HepG2 (cell line): ENCODE measurements around the gene TOMM20. TPM values are rescaled to one million over a fixed set of nuclear protein-coding genes. Genes with fewer than 3 reads are reported as not detected.

Source experiments
- ATAC-seq: fragments of 200-7000 bp; cut with Tn5 transposase; 3 replicates; pipeline ENCODE4 v1.9.1; 2020; ENCODE audit warnings: mild to moderate bottlenecking, moderate library complexity
- BruUV-seq: library from RNA; stranded (reverse); fragments of 400-500 nt; replicated peaks from 2 replicates; lab custom pipeline; 2021; lab: Mats Ljungman, UMichigan
- CTCF ChIA-PET: fragments of 300-600 bp; formaldehyde crosslinking; extraction: SDS; loops from one replicate; lab custom pipeline; 2021; ENCODE audit warnings: low total read pairs, inconsistent platforms, low intra/inter-chr PET ratio; lab: Yijun Ruan, JAX
- POLR2A ChIA-PET: fragments of 350-600 bp; sonication (Branson Sonifier 250); formaldehyde crosslinking; loops from one replicate; lab custom pipeline; 2020; ENCODE audit warnings: antibody characterized with exemption, inconsistent platforms; lab: Yijun Ruan, JAX
- DNase-seq: peaks from one replicate; pipeline ENCODE4 v3.0.0-alpha.2; 2015; ENCODE audit warnings: low spot score
- FAIRE-seq: peaks from 3 replicates; lab custom pipeline; 2011; peaks lifted over from hg19 to GRCh38; lab: Jason Lieb, UNC
- H2AFZ ChIP-seq: one replicate; pipeline ENCODE4 v1.6.1; 2011; ENCODE audit warnings: low read length, inconsistent platforms
- H3K27ac ChIP-seq: fragments of 300-600 bp; 3 replicates; pipeline ENCODE4 v1.8.0; 2011; ENCODE audit warnings: mixed run types, mild to moderate bottlenecking, mixed read lengths, low read length, inconsistent platforms; ENCODE audit not compliant: insufficient read depth; ENCODE audit errors: extremely low read length
- H3K27me3 ChIP-seq, 2 experiments: fragments of 200-600 bp in 1 of 2; 2 replicates in 1 of 2; 3 replicates in 1 of 2; pipeline versions ENCODE4 v1.6.0 to v1.8.0; 2011; ENCODE audit warnings: low read length in 2 of 2, mild to moderate bottlenecking in 2 of 2, moderate library complexity in 2 of 2, inconsistent platforms in 1 of 2; ENCODE audit not compliant: insufficient read depth in 2 of 2, control insufficient read depth in 1 of 2
- H3K36me3 ChIP-seq, 2 experiments: fragments of 200-600 bp in 1 of 2; replicated peaks in 1 of 2; 2 replicates in 1 of 2; 3 replicates in 1 of 2; pipeline versions ENCODE4 v1.5.1 to v1.8.0; 2011; ENCODE audit warnings: low read length in 2 of 2, inconsistent platforms in 1 of 2; ENCODE audit not compliant: insufficient read depth in 2 of 2, control insufficient read depth in 1 of 2
- H3K4me1 ChIP-seq: 2 replicates; pipeline ENCODE4 v1.5.1; 2012; ENCODE audit warnings: low read length, inconsistent platforms; ENCODE audit not compliant: insufficient read depth
- H3K4me2 ChIP-seq: 2 replicates; pipeline ENCODE4 v1.6.0; 2011; ENCODE audit warnings: low read depth, low read length, inconsistent platforms
- H3K4me3 ChIP-seq, 3 experiments: fragments of 200-600 bp in 1 of 3; sonication (generic), shearing (Covaris generic) in 1 of 3; replicated peaks in 1 of 3; 2 replicates each; pipeline ENCODE4 v1.5.1; 2011 to 2016; ENCODE audit warnings: low read length in 3 of 3, inconsistent platforms in 2 of 3, low read depth in 2 of 3, mild to moderate bottlenecking in 2 of 3, control low read depth in 1 of 3, mixed read lengths in 1 of 3; ENCODE audit not compliant: insufficient read depth in 1 of 3
- H3K79me2 ChIP-seq: one replicate; pipeline ENCODE4 v1.6.1; 2011; ENCODE audit warnings: low read length, inconsistent platforms; ENCODE audit not compliant: insufficient read depth
- H3K9ac ChIP-seq: 2 replicates; pipeline ENCODE4 v1.6.0; 2011; ENCODE audit warnings: mild to moderate bottlenecking, low read depth, low read length, inconsistent platforms; ENCODE audit not compliant: insufficient read depth
- H3K9me3 ChIP-seq: 2 replicates; pipeline ENCODE4 v1.5.1; 2012; ENCODE audit warnings: mild to moderate bottlenecking, low read length
- H4K20me1 ChIP-seq: 2 replicates; pipeline ENCODE4 v1.6.0; 2011; ENCODE audit warnings: inconsistent platforms, mild to moderate bottlenecking, low read length, moderate library complexity; ENCODE audit not compliant: insufficient read depth
- ERF ChIP-seq: IDR thresholded peaks from 2 replicates; pipeline ENCODE4 v1.6.1; 2018; ENCODE audit warnings: missing biosample characterization, missing genetic modification reagents
- PCBP2 ChIP-seq: fragments of 200-400 bp; formaldehyde crosslinking; optimal IDR thresholded peaks from 2 replicates; pipeline ENCODE3; 2018; ENCODE audit warnings: low read length, low read depth; ENCODE audit not compliant: poor library complexity, severe bottlenecking
- RFX5 ChIP-seq: IDR thresholded peaks from 2 replicates; pipeline ENCODE4 v1.6.1; 2011; ENCODE audit warnings: low read depth, low read length, improper control_type of control experiment
- SYNCRIP ChIP-seq: fragments of 200-400 bp; formaldehyde crosslinking; IDR thresholded peaks from 2 replicates; pipeline ENCODE4 v1.6.1; 2018; ENCODE audit warnings: mild to moderate bottlenecking, low read depth, low read length; ENCODE audit not compliant: insufficient read depth
- U2AF2 ChIP-seq: fragments of 200-400 bp; formaldehyde crosslinking; IDR thresholded peaks from 2 replicates; pipeline ENCODE4 v1.6.1; 2017; ENCODE audit warnings: low read depth, mild to moderate bottlenecking, low read length
- ZMYM4 ChIP-seq: sonication (generic); formaldehyde crosslinking; IDR thresholded peaks from 2 replicates; pipeline ENCODE4 v1.8.1; 2023; ENCODE audit warnings: mild to moderate bottlenecking, missing genetic modification reagents
- ZNF350 ChIP-seq: sonication (generic); formaldehyde crosslinking; IDR thresholded peaks from 2 replicates; pipeline ENCODE4 v1.4.0; 2020; ENCODE audit warnings: mild to moderate bottlenecking, low read depth, missing genetic modification reagents, borderline replicate concordance
- ZNF543 ChIP-seq: sonication (generic); formaldehyde crosslinking; IDR thresholded peaks from 2 replicates; pipeline ENCODE4 v1.4.0; 2020; ENCODE audit warnings: mild to moderate bottlenecking, missing genetic modification reagents
- ZNF615 ChIP-seq: sonication (generic); formaldehyde crosslinking; IDR thresholded peaks from 2 replicates; pipeline ENCODE4 v1.5.0; 2020; ENCODE audit warnings: mild to moderate bottlenecking, missing genetic modification reagents, borderline replicate concordance
- ZNF639 ChIP-seq: conservative IDR thresholded peaks from 2 replicates; pipeline ENCODE4 v1.6.1; 2018; ENCODE audit warnings: missing genetic modification reagents
- ZNF644 ChIP-seq: IDR thresholded peaks from 2 replicates; pipeline ENCODE4 v1.6.1; 2016; ENCODE audit warnings: low read depth
- WGBS: methylation state at CpG from one replicate; pipeline ENCODE4 v1.1.6; 2017; ENCODE audit warnings: low lambda C conversion rate; 5-methylcytosine and 5-hydroxymethylcytosine counted together
- in situ Hi-C: cut with HindIII; loops from 2 replicates; pipeline ENCODE4 v1.10.0; 2017; ENCODE audit warnings: low pct_unique_long_range_greater_than_20kb; ENCODE audit not compliant: extremely low pct_ligation_motif_present
- intact Hi-C: fragments of 100-400 bp; cut with micrococcal nuclease; formaldehyde crosslinking; loops from one replicate; pipeline ENCODE4 v1.10.0; 2022; ENCODE audit not compliant: unreplicated experiment
- polyA plus RNA-seq, 8 experiments: library from polyadenylated mRNA; depleted of rRNA in 3 of 8; stranded (reverse) in 7 of 8; unstranded in 1 of 8; fragments of >200 nt; fragmentation: Illumina TruSeq in 4 of 8; extraction: Trizol in 4 of 8; gene quantifications; 2 replicates each; pipeline versions ENCODE4 v1.2.1 to v1.2.3, GENCODE V29; 2011 to 2016; ENCODE audit warnings: low read depth in 4 of 8, missing spikeins in 1 of 8, mixed read lengths in 1 of 8; ENCODE audit not compliant: insufficient read depth in 1 of 8
- total RNA-seq, 5 experiments: library from RNA; depleted of rRNA; stranded (reverse); fragments of >200 nt; fragmentation: Illumina TruSeq; extraction: Trizol; gene quantifications; 2 replicates each; pipeline ENCODE4 v1.2.3, GENCODE V29; 2016; ENCODE audit warnings: low read depth in 1 of 5
- TF ChIP-seq, protein P1 (sequence below): sonication (generic); formaldehyde crosslinking; IDR thresholded peaks from 2 replicates; pipeline ENCODE4 v1.4.0; 2020; ENCODE audit warnings: missing genetic modification reagents, borderline replicate concordance
- TF ChIP-seq, protein P2 (sequence below): IDR thresholded peaks from 2 replicates; pipeline ENCODE4 v1.6.1; 2016; ENCODE audit warnings: low read depth

TOMM20 gene
- total and polyA plus RNA-seq, 2 of the 13 experiments (the other 11 are each of a cell fraction or from before 2014, with no cell fraction given), result 153 to 376 TPM

DNA sequence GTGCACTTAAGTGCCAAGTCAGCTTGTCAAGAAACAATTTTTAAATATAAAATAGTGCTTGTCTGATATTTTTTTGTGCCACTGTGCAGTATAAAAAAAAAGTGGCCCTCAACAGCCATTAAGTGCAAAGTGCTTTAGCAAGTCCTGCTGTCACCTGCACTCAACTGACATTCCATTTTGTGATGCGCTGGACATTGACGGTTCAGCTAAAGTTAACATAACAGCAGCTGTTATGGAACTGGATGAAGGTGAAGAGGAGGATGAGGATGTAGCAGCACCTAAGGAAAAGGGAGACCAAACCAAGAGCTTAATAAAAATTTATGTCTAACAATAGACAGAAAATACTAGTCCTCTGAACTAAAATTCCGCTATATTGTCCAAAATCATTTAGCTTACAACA lies 39.7 kb upstream of the TOMM20 start:
- ATAC-seq (no peak), DNase-seq (no peak), FAIRE-seq (no peak)
- TF ChIP-seq, protein P1, sequence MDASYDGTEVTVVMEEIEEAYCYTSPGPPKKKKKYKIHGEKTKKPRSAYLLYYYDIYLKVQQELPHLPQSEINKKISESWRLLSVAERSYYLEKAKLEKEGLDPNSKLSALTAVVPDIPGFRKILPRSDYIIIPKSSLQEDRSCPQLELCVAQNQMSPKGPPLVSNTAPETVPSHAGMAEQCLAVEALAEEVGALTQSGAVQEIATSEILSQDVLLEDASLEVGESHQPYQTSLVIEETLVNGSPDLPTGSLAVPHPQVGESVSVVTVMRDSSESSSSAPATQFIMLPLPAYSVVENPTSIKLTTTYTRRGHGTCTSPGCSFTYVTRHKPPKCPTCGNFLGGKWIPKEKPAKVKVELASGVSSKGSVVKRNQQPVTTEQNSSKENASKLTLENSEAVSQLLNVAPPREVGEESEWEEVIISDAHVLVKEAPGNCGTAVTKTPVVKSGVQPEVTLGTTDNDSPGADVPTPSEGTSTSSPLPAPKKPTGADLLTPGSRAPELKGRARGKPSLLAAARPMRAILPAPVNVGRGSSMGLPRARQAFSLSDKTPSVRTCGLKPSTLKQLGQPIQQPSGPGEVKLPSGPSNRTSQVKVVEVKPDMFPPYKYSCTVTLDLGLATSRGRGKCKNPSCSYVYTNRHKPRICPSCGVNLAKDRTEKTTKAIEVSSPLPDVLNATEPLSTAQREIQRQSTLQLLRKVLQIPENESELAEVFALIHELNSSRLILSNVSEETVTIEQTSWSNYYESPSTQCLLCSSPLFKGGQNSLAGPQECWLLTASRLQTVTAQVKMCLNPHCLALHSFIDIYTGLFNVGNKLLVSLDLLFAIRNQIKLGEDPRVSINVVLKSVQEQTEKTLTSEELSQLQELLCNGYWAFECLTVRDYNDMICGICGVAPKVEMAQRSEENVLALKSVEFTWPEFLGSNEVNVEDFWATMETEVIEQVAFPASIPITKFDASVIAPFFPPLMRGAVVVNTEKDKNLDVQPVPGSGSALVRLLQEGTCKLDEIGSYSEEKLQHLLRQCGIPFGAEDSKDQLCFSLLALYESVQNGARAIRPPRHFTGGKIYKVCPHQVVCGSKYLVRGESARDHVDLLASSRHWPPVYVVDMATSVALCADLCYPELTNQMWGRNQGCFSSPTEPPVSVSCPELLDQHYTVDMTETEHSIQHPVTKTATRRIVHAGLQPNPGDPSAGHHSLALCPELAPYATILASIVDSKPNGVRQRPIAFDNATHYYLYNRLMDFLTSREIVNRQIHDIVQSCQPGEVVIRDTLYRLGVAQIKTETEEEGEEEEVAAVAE (CRISPR knock-in tag), result no peak
- no peak for TF ChIP-seq PCBP2
- no peak for TF ChIP-seq RFX5
- TF ChIP-seq, protein P2, sequence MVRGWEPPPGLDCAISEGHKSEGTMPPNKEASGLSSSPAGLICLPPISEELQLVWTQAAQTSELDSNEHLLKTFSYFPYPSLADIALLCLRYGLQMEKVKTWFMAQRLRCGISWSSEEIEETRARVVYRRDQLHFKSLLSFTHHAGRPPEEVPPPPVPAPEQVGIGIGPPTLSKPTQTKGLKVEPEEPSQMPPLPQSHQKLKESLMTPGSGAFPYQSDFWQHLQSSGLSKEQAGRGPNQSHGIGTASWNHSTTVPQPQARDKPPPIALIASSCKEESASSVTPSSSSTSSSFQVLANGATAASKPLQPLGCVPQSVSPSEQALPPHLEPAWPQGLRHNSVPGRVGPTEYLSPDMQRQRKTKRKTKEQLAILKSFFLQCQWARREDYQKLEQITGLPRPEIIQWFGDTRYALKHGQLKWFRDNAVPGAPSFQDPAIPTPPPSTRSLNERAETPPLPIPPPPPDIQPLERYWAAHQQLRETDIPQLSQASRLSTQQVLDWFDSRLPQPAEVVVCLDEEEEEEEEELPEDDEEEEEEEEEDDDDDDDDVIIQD (CRISPR knock-in tag), result no peak
- TF ChIP-seq SYNCRIP, result no peak
- TF ChIP-seq ZNF639 (CRISPR knock-in tag), result no peak
- TF ChIP-seq U2AF2, result no peak
- TF ChIP-seq ZNF644, result no peak
- TF ChIP-seq ZNF350 (CRISPR knock-in tag), result no peak
- TF ChIP-seq ZNF543, result no peak
- no peak for TF ChIP-seq ERF (CRISPR knock-in tag)
- TF ChIP-seq ZMYM4 (CRISPR knock-in tag), result no peak
- no peak for TF ChIP-seq ZNF615 (CRISPR knock-in tag)
- no peaks in the 10 kb centered on the region for H4K20me1 ChIP-seq
- CTCF ChIA-PET, result no interaction called here
- 97% methylated on average over 3 of the region's 3 CpGs for WGBS
- H3K79me2 ChIP-seq, result no peaks in the 10 kb centered on the region
- H3K9ac ChIP-seq, result no peak overlapping the region
- peaks cover 8 to 30% of the 10 kb centered on the region in 2 experiments; a peak in 3 of 5 replicates for H3K36me3 ChIP-seq
- no peaks in the 10 kb centered on the region for H3K27me3 ChIP-seq
- no peak overlapping the region for H3K27ac ChIP-seq
- POLR2A ChIA-PET, result no interaction called here
- in situ Hi-C loops, result no loop called here
- intact Hi-C loops, result loop anchor here (10.0 kb wide), 1 partner anchor 64 kb away; no protein-coding TSS in a partner anchor
- no peak overlapping the region for H2AFZ ChIP-seq
- no TSS peak for BruUV-seq
- H3K4me2 ChIP-seq, result no peak overlapping the region
- H3K4me3 ChIP-seq, result no peak overlapping the region
- no peaks in the 10 kb centered on the region for H3K4me1 ChIP-seq
- no peaks in the 10 kb centered on the region for H3K9me3 ChIP-seq
